ENCODE data around the gene ASIC4. TPM values are rescaled to one million over a fixed set of nuclear protein-coding genes. Genes with fewer than 3 reads are reported as not detected.

Gene ASIC4
- total and polyA plus RNA-seq, 2 of the 13 experiments (the other 11 are each of a cell fraction or from before 2014, with no cell fraction given): 0.03 TPM; not detected in 1

- no peak for TF ChIP-seq ELF1 (CRISPR knock-in tag; IDR thresholded peaks at IDR 0.05)
- no peak for TF ChIP-seq PHF20 (CRISPR knock-in tag; IDR thresholded peaks at IDR 0.05)
- TF ChIP-seq ZNF713 (CRISPR knock-in tag; IDR thresholded peaks at IDR 0.05): no peak
- peak; percentile 79 for TF ChIP-seq RBFOX2 (IDR thresholded peaks at IDR 0.05; ENCODE audit: low read depth, low read length)
- no peak for TF ChIP-seq ZBTB3 (CRISPR knock-in tag; IDR thresholded peaks at IDR 0.05; ENCODE audit: borderline replicate concordance, low read depth)
- TF ChIP-seq GATAD2A (CRISPR knock-in tag; IDR thresholded peaks at IDR 0.05): no peak
- TF ChIP-seq ZFAT (CRISPR knock-in tag; conservative IDR thresholded peaks at IDR 0.05): no peak
- no peak for TF ChIP-seq FOXJ3 (CRISPR knock-in tag; IDR thresholded peaks at IDR 0.05; ENCODE audit: borderline replicate concordance)
- no peak for TF ChIP-seq ZFP91 (CRISPR knock-in tag; IDR thresholded peaks at IDR 0.05; ENCODE audit: borderline replicate concordance)
- 0 out of 2 replicates have a peak, but pooled peaks have one; percentile 62 for TF ChIP-seq ARHGAP35 (CRISPR knock-in tag; IDR thresholded peaks at IDR 0.05; ENCODE audit: borderline replicate concordance)
- peak; percentile 43; the same call in 1 of the 2 replicates for TF ChIP-seq ZNF564 (CRISPR knock-in tag; IDR thresholded peaks at IDR 0.05)
- no peak for TF ChIP-seq TMF1 (CRISPR knock-in tag; IDR thresholded peaks at IDR 0.05; ENCODE audit: low read depth)
- TF ChIP-seq ZNF264 (CRISPR knock-in tag; IDR thresholded peaks at IDR 0.05): no peak
- peak; percentile 78; the same call in 1 of the 2 replicates for TF ChIP-seq ZNF326 (CRISPR knock-in tag; IDR thresholded peaks at IDR 0.05; ENCODE audit: borderline replicate concordance)
- TF ChIP-seq MTF1 (CRISPR knock-in tag; IDR thresholded peaks at IDR 0.05): no peak
- no peak for TF ChIP-seq ZNF256 (CRISPR knock-in tag; conservative IDR thresholded peaks at IDR 0.05)
- no peak for TF ChIP-seq ZFP37 (CRISPR knock-in tag; IDR thresholded peaks at IDR 0.05; ENCODE audit: borderline replicate concordance)
- peak; percentile 34; the same call in 1 of the 2 replicates for TF ChIP-seq GABPB1 (CRISPR knock-in tag; IDR thresholded peaks at IDR 0.05)
- TF ChIP-seq ZNF446 (CRISPR knock-in tag; IDR thresholded peaks at IDR 0.05): no peak
- peak; percentile 20; the same call in 1 of the 2 replicates for TF ChIP-seq ZNF563 (CRISPR knock-in tag; IDR thresholded peaks at IDR 0.05)
- TF ChIP-seq ZNF275 (CRISPR knock-in tag; IDR thresholded peaks at IDR 0.05; ENCODE audit: borderline replicate concordance): no peak
- TF ChIP-seq MYPOP (CRISPR knock-in tag; IDR thresholded peaks at IDR 0.05): no peak
- no peak for TF ChIP-seq ZNF550 (CRISPR knock-in tag; IDR thresholded peaks at IDR 0.05; ENCODE audit: borderline replicate concordance)
- TF ChIP-seq MED13 (CRISPR knock-in tag; IDR thresholded peaks at IDR 0.05): no peak
- no peak for TF ChIP-seq ZNF382 (CRISPR knock-in tag; IDR thresholded peaks at IDR 0.05; ENCODE audit: borderline replicate concordance)
- TF ChIP-seq HNRNPLL (IDR thresholded peaks at IDR 0.05; ENCODE audit: low read depth, low read length, poor library complexity, severe bottlenecking): no peak
- TF ChIP-seq ZNF644 (CRISPR knock-in tag; IDR thresholded peaks at IDR 0.05; ENCODE audit: low read depth): no peak
Observed at GRCh38 chr2:219567791-219568361, 53.6 kb downstream of the ASIC4 start (continued).

Data from HepG2 (cell line).